SJCRH30 (cell line): ENCODE data around the gene NEU2. TPM values are rescaled to one million over a fixed set of nuclear protein-coding genes. Genes with fewer than 3 reads are reported as not detected.

Source experiments
- DNase-seq, 2 experiments: peaks; one replicate each; pipeline ENCODE4 v3.0.0-alpha.2; 2015 to 2020
- H3K27ac ChIP-seq: fragments of 250-450 bp; sonication (Bioruptor Pico); 2 replicates; pipeline ENCODE4 v1.5.1; 2020; ENCODE audit warnings: mild to moderate bottlenecking, moderate library complexity
- H3K27me3 ChIP-seq: fragments of 250-450 bp; sonication (Bioruptor Pico); 2 replicates; pipeline ENCODE4 v1.5.1; 2020; ENCODE audit warnings: mild to moderate bottlenecking, moderate library complexity
- H3K36me3 ChIP-seq: fragments of 250-450 bp; sonication (Bioruptor Pico); 2 replicates; pipeline ENCODE4 v1.5.1; 2020; ENCODE audit warnings: mild to moderate bottlenecking, moderate library complexity
- H3K4me1 ChIP-seq: fragments of 250-450 bp; sonication (Bioruptor Pico); 2 replicates; pipeline ENCODE4 v1.5.1; 2020; ENCODE audit warnings: mild to moderate bottlenecking, moderate library complexity
- H3K4me3 ChIP-seq: fragments of 250-450 bp; sonication (Bioruptor Pico); 2 replicates; pipeline ENCODE4 v1.5.1; 2020; ENCODE audit warnings: mild to moderate bottlenecking, moderate library complexity
- H3K9me3 ChIP-seq: fragments of 250-450 bp; sonication (Bioruptor Pico); replicated peaks from 2 replicates; pipeline ENCODE4 v1.5.1; 2020; ENCODE audit warnings: mild to moderate bottlenecking, moderate library complexity
- total RNA-seq: library from RNA; depleted of rRNA; stranded (reverse); fragments of >200 nt; shearing (Covaris generic); gene quantifications from 2 replicates; pipeline ENCODE4 v1.2.3, GENCODE V29; 2014

The NEU2 gene
- total RNA-seq, 1 experiment from 2014 or later: not detected

DNA sequence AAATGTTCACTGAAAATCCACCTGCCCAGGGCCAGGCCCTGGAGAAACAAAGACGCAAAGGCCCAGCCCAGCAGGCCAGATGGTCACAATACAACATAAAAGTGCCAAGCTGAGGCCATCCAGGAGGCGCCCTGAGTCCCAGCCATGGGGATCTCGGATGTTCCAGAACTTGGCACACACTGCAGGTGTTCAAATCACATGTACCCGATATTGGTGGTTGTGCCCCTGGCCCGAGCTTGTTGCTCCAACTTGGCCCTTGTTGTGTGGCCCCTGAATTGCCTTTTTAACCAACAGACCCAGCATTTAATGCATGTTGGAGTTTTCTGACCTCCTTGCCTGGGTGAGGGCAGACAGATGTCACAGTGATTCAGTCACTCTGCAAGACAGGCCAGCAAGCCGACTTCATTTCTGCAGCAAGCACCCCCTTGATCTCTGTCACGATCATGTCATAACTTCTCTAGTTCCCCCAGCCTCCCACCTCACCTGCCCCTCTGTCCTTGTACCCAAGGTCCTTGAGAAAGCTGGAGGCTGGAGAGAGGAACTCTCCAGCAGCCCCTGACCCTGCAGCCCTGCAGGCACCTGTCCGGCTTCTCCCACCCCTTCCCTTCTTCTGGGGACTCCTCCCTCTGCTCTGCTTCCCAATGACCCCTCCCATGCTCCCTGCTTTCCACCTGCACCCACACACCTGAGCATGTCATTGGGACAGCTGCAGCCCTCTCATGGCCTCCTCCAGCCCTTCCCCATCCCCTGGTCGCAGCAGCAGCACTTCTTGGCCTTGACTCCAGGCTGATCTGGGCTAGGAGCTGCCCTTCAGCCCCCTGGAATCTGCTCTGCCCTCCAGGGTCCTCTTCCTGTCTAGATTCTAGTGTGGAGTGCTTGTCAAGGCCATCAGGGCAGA lies 28.6 kb upstream of the NEU2 start:
- Histone ChIP-seq H3K4me3 (no peak overlapping the region), H3K9me3 (no peaks in the 10 kb centered on the region), H3K4me1 (no peaks in the 10 kb centered on the region), H3K27me3 (no peaks in the 10 kb centered on the region), H3K27ac (no peak overlapping the region), H3K36me3 (no peaks in the 10 kb centered on the region)
- no peak for DNase-seq

- DNase-seq: no peak
- H3K36me3 ChIP-seq: no peaks in the 10 kb centered on the region
- H3K4me3 ChIP-seq: no peak overlapping the region
- H3K27me3 ChIP-seq: no peaks in the 10 kb centered on the region
- H3K27ac ChIP-seq: no peak overlapping the region
- no peaks in the 10 kb centered on the region for H3K9me3 ChIP-seq
- H3K4me1 ChIP-seq: no peaks in the 10 kb centered on the region
Measured at GRCh38 chr2:233005096-233005495, 27.4 kb upstream of the NEU2 start.

DNA sequence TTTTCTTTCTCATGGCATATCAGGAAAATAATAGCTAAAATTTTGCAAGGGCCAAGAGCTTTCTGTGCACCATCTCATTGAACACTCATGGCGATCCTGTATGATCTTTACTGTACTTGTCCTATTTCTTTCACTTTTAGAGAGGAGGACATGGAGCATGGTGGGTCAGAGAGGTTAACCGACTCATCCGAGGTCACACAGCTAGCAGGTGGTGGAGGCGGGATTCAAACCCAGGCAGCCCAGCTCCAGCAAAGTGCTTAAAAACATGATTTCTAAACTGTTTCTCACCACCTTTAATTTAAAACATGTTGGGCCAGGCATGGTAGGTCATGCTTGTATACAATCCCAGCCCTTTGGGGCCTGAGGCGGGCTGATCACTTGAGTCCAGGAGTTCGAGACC lies 25.8 kb upstream of the NEU2 start:
- no peak overlapping the region for H3K27ac ChIP-seq
- DNase-seq: no peak
- no peaks in the 10 kb centered on the region for H3K4me1 ChIP-seq
- H3K9me3 ChIP-seq: no peaks in the 10 kb centered on the region
- no peaks in the 10 kb centered on the region for H3K36me3 ChIP-seq
- H3K4me3 ChIP-seq: no peak overlapping the region
- no peaks in the 10 kb centered on the region for H3K27me3 ChIP-seq

GRCh38 chr2:233007270-233007669 lies 25.2 kb upstream of the NEU2 start:
- no peaks in the 10 kb centered on the region for H3K27me3 ChIP-seq
- H3K9me3 ChIP-seq: no peaks in the 10 kb centered on the region
- no peak overlapping the region for H3K4me3 ChIP-seq
- H3K36me3 ChIP-seq: no peaks in the 10 kb centered on the region
- H3K4me1 ChIP-seq: no peaks in the 10 kb centered on the region
- no peak overlapping the region for H3K27ac ChIP-seq
- no peak for DNase-seq

GRCh38 chr2:233007739-233008138 lies 24.7 kb upstream of the NEU2 start:
- H3K9me3 ChIP-seq: no peaks in the 10 kb centered on the region
- H3K4me3 ChIP-seq: no peak overlapping the region
- no peaks in the 10 kb centered on the region for H3K36me3 ChIP-seq
- no peaks in the 10 kb centered on the region for H3K4me1 ChIP-seq
- no peak for DNase-seq
- H3K27me3 ChIP-seq: no peaks in the 10 kb centered on the region
- H3K27ac ChIP-seq: no peak overlapping the region

GRCh38 chr2:233009661-233010060 lies 22.8 kb upstream of the NEU2 start:
- Histone ChIP-seq H3K27ac (no peak overlapping the region), H3K9me3 (no peaks in the 10 kb centered on the region), H3K27me3 (no peaks in the 10 kb centered on the region), H3K36me3 (no peaks in the 10 kb centered on the region), H3K4me3 (no peak overlapping the region), H3K4me1 (no peaks in the 10 kb centered on the region)
- no peak for DNase-seq

- no peak for DNase-seq
Measured at GRCh38 chr2:233010569-233011267, 21.8 kb upstream of the NEU2 start.

GRCh38 chr2:233011268-233011650 lies 21.2 kb upstream of the NEU2 start:
- H3K36me3 ChIP-seq: no peaks in the 10 kb centered on the region

More at GRCh38 chr2:233010569-233011267, 21.8 kb upstream of the NEU2 start:
- no peak overlapping the region for H3K4me3 ChIP-seq
- H3K4me1 ChIP-seq: no peaks in the 10 kb centered on the region
- no peaks in the 10 kb centered on the region for H3K36me3 ChIP-seq
- H3K27ac ChIP-seq: no peak overlapping the region
- H3K27me3 ChIP-seq: no peaks in the 10 kb centered on the region
- H3K9me3 ChIP-seq: no peaks in the 10 kb centered on the region

GRCh38 chr2:233011702-233012131 lies 20.8 kb upstream of the NEU2 start:
- no peaks in the 10 kb centered on the region for H3K27me3 ChIP-seq
- no peak overlapping the region for H3K4me3 ChIP-seq
- H3K36me3 ChIP-seq: no peaks in the 10 kb centered on the region
- no peak for DNase-seq
- H3K4me1 ChIP-seq: no peaks in the 10 kb centered on the region
- H3K9me3 ChIP-seq: no peaks in the 10 kb centered on the region
- no peak overlapping the region for H3K27ac ChIP-seq

More at GRCh38 chr2:233011268-233011650, 21.2 kb upstream of the NEU2 start:
- H3K9me3 ChIP-seq: no peaks in the 10 kb centered on the region
- H3K27me3 ChIP-seq: no peaks in the 10 kb centered on the region
- H3K27ac ChIP-seq: no peak overlapping the region
- DNase-seq: no peak
- no peak overlapping the region for H3K4me3 ChIP-seq
- no peaks in the 10 kb centered on the region for H3K4me1 ChIP-seq

GRCh38 chr2:233012301-233012971 lies 20.0 kb upstream of the NEU2 start:
- H3K9me3 ChIP-seq: no peaks in the 10 kb centered on the region
- no peak overlapping the region for H3K27ac ChIP-seq
- no peak for DNase-seq
- H3K4me3 ChIP-seq: no peak overlapping the region
- no peaks in the 10 kb centered on the region for H3K36me3 ChIP-seq
- no peaks in the 10 kb centered on the region for H3K4me1 ChIP-seq
- no peaks in the 10 kb centered on the region for H3K27me3 ChIP-seq

DNA sequence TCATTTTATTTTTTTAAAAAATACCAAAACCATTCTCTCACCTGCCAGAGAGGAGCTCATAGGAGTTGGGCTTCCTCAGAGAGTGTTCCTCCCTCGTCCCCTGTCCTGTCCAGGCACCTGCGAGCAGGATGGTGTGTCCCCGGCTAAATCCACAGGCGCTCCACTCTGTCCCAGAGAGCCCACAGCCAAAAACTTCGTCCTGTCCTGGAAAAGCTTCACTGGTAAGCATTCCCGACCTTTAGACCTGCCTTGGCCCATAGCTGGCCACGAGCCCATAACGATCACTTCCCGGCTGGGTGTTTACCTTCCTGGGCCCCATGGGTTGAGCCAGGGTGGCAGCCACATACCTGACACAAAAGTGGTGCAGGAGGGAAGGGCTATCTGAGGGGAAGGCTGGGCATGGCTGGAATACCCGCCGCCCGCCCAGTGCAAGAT lies 19.4 kb upstream of the NEU2 start, which contains the start of gene NGEF:
Gene NGEF (minus strand): TSS at position 230 of the 435 bp plus-strand sequence. CDS start 38,366 bp downstream, outside the sequence.
- no peaks in the 10 kb centered on the region for H3K4me1 ChIP-seq
- no peak within 1 kb of the TSS for H3K4me3 ChIP-seq
- no peak within 1 kb of the TSS for H3K27ac ChIP-seq
- H3K36me3 ChIP-seq: no peaks in the 10 kb centered on the region
- DNase-seq: no peak
- no peaks in the 10 kb centered on the region for H3K9me3 ChIP-seq
- H3K27me3 ChIP-seq: no peaks in the 10 kb centered on the region

- Histone ChIP-seq H3K27me3 (no peaks in the 10 kb centered on the region), H3K9me3 (no peaks in the 10 kb centered on the region), H3K4me3 (no peak overlapping the region), H3K4me1 (no peaks in the 10 kb centered on the region), H3K36me3 (no peaks in the 10 kb centered on the region), H3K27ac (no peak overlapping the region)
- no peak for DNase-seq
Measured at GRCh38 chr2:233013650-233014049, 18.8 kb upstream of the NEU2 start.

GRCh38 chr2:233015019-233015645 lies 17.3 kb upstream of the NEU2 start:
- no peaks in the 10 kb centered on the region for H3K27me3 ChIP-seq
- H3K4me1 ChIP-seq: no peaks in the 10 kb centered on the region
- no peaks in the 10 kb centered on the region for H3K36me3 ChIP-seq
- no peak overlapping the region for H3K4me3 ChIP-seq
- no peaks in the 10 kb centered on the region; the same call in 1 of the 2 replicates for H3K9me3 ChIP-seq
- no peak overlapping the region for H3K27ac ChIP-seq
- DNase-seq: no peak

GRCh38 chr2:233017947-233018346 lies 14.5 kb upstream of the NEU2 start:
- Histone ChIP-seq H3K27me3 (no peaks in the 10 kb centered on the region), H3K27ac (no peak overlapping the region), H3K9me3 (no peaks in the 10 kb centered on the region; the same call in 1 of the 2 replicates), H3K4me1 (no peaks in the 10 kb centered on the region), H3K36me3 (no peaks in the 10 kb centered on the region), H3K4me3 (no peak overlapping the region)
- DNase-seq: no peak
